ENCODE data around the gene LMNA. TPM values are rescaled to one million over a fixed set of nuclear protein-coding genes. Genes with fewer than 3 reads are reported as not detected.

LMNA gene
- total and polyA plus RNA-seq, 10 of the 15 experiments (the other 5 are each of a cell fraction or from before 2014, with no cell fraction given): 0.42 to 334 (median 81.1) TPM

DNA sequence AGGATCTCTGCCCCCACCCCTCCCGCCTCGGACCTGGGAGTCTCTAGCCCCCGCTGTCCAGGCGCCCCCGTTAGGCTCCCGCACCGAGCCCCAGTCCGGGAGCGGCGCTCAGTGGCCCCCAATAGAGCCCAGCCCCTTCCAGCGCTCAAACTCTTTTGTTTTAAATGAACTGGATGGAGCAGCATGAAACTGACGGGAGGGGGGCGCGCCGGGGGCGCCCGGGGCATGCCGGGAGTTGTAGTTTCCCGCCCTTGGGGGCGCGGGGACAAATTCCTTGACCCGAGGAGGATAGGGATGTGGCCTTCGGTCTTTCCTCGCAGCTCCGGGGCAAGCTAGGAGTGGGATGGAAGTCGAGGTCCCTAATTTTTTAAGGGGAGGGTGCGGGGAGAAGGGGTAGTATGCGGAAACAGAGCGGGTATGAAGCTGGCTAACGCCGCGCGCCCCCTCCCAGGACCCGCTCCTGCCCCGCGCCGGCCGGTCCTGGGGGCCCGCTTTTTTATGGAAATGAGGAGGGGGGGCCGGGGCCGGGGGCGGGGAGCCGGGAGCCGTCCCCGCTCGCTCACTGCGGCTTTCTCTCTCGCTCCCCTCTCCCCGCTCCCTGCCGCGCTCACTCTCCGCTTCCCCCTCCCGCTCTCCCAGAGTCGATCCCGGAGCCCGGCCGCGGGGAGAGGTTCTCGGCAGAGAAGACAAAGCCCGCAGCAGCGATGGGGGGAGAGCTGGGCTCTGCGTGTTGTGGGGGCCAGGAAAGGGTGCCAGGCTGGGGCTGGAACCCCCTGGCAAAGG is 32.0 kb upstream of the LMNA start, which contains the start of gene MEX3A (continued):
- TF ChIP-seq, protein P1, sequence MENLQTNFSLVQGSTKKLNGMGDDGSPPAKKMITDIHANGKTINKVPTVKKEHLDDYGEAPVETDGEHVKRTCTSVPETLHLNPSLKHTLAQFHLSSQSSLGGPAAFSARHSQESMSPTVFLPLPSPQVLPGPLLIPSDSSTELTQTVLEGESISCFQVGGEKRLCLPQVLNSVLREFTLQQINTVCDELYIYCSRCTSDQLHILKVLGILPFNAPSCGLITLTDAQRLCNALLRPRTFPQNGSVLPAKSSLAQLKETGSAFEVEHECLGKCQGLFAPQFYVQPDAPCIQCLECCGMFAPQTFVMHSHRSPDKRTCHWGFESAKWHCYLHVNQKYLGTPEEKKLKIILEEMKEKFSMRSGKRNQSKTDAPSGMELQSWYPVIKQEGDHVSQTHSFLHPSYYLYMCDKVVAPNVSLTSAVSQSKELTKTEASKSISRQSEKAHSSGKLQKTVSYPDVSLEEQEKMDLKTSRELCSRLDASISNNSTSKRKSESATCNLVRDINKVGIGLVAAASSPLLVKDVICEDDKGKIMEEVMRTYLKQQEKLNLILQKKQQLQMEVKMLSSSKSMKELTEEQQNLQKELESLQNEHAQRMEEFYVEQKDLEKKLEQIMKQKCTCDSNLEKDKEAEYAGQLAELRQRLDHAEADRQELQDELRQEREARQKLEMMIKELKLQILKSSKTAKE (IDR thresholded peaks at IDR 0.05; ENCODE audit: low read depth, poor library complexity, severe bottlenecking): no peak
- TF ChIP-seq BMI1 (IDR thresholded peaks at IDR 0.05; ENCODE audit: borderline replicate concordance): no peak
- TF ChIP-seq SMAD1 (IDR thresholded peaks at IDR 0.05; ENCODE audit: low read depth, partially characterized antibody): no peak
- TF ChIP-seq, protein P2, sequence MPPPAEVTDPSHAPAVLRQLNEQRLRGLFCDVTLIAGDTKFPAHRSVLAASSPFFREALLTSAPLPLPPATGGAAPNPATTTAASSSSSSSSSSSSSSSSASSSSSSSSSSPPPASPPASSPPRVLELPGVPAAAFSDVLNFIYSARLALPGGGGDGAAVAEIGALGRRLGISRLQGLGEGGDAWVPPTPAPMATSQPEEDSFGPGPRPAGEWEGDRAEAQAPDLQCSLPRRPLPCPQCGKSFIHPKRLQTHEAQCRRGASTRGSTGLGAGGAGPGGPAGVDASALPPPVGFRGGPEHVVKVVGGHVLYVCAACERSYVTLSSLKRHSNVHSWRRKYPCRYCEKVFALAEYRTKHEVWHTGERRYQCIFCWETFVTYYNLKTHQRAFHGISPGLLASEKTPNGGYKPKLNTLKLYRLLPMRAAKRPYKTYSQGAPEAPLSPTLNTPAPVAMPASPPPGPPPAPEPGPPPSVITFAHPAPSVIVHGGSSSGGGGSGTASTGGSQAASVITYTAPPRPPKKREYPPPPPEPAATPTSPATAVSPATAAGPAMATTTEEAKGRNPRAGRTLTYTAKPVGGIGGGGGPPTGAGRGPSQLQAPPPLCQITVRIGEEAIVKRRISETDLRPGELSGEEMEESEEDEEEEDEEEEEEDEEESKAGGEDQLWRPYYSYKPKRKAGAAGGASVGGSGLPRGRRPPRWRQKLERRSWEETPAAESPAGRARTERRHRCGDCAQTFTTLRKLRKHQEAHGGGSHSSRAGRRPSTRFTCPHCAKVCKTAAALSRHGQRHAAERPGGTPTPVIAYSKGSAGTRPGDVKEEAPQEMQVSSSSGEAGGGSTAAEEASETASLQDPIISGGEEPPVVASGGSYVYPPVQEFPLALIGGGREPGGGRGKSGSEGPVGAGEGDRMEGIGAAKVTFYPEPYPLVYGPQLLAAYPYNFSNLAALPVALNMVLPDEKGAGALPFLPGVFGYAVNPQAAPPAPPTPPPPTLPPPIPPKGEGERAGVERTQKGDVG (CRISPR knock-in tag; IDR thresholded peaks at IDR 0.05): no peak
- no peak for TF ChIP-seq STAT1 (conservative IDR thresholded peaks at IDR 0.05)
- TF ChIP-seq RELA (IDR thresholded peaks at IDR 0.05; ENCODE audit: borderline replicate concordance, partially characterized antibody): no peak
- TF ChIP-seq ZNF217 (IDR thresholded peaks at IDR 0.05): no peak
- TF ChIP-seq SRF (IDR thresholded peaks at IDR 0.05; ENCODE audit: low read depth in 2 of 2, low read length in 2 of 2): no peak
- TF ChIP-seq, protein P3, sequence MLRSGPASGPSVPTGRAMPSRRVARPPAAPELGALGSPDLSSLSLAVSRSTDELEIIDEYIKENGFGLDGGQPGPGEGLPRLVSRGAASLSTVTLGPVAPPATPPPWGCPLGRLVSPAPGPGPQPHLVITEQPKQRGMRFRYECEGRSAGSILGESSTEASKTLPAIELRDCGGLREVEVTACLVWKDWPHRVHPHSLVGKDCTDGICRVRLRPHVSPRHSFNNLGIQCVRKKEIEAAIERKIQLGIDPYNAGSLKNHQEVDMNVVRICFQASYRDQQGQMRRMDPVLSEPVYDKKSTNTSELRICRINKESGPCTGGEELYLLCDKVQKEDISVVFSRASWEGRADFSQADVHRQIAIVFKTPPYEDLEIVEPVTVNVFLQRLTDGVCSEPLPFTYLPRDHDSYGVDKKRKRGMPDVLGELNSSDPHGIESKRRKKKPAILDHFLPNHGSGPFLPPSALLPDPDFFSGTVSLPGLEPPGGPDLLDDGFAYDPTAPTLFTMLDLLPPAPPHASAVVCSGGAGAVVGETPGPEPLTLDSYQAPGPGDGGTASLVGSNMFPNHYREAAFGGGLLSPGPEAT (IDR thresholded peaks at IDR 0.05; ENCODE audit: low read depth): 0 out of 2 replicates have a peak, but pooled peaks have one; percentile 24
- peak in 1 of 2 experiments; percentile 17; a peak in 1 of 3 replicates for TF ChIP-seq EGR1 (IDR thresholded peaks at IDR 0.05; ENCODE audit: borderline replicate concordance in 1 of 2, low read depth in 2 of 2, low read length in 2 of 2)
- TF ChIP-seq KAT2A (conservative IDR thresholded peaks at IDR 0.05; ENCODE audit: control insufficient read depth, low read depth, low read length): no peak
- TF ChIP-seq SIN3A (IDR thresholded peaks at IDR 0.05; ENCODE audit: low read depth, low read length): peak; percentile 64; the same call in 1 of the 2 replicates
- TF ChIP-seq IKZF2 (IDR thresholded peaks at IDR 0.05): no peak; a peak in 1 of 4 replicates
- TF ChIP-seq CBX3 (IDR thresholded peaks at IDR 0.05; ENCODE audit: borderline replicate concordance, low read depth): no peak
- peak; percentile 89 for TF ChIP-seq YY1 (IDR thresholded peaks at IDR 0.05; ENCODE audit: low read depth, low read length)
- TF ChIP-seq CREM (IDR thresholded peaks at IDR 0.05; ENCODE audit: low read depth): peak; percentile 82
- no peak for TF ChIP-seq BRCA1 (IDR thresholded peaks at IDR 0.05; ENCODE audit: low read depth, low read length)
- TF ChIP-seq NR2C1 (IDR thresholded peaks at IDR 0.05): peak; percentile 66
- TF ChIP-seq, protein P4, sequence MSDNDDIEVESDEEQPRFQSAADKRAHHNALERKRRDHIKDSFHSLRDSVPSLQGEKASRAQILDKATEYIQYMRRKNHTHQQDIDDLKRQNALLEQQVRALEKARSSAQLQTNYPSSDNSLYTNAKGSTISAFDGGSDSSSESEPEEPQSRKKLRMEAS (IDR thresholded peaks at IDR 0.05; ENCODE audit: low read depth, low read length): peak; percentile 32; the same call in 1 of the 2 replicates
- no peak for TF ChIP-seq MTA2 (IDR thresholded peaks at IDR 0.05; ENCODE audit: low read depth)
- no peak for TF ChIP-seq TCF3 (IDR thresholded peaks at IDR 0.05; ENCODE audit: borderline replicate concordance, insufficient read depth, low read depth, low read length)
- peak; percentile 52; the same call in 1 of the 2 replicates for TF ChIP-seq GATAD2B (conservative IDR thresholded peaks at IDR 0.05; ENCODE audit: low read depth)

Data from GM12878 (cell line).